ENCODE data around the gene MYF5. TPM values are rescaled to one million over a fixed set of nuclear protein-coding genes. Genes with fewer than 3 reads are reported as not detected.
"Not testable (repeated sequence)": the region's sequence is repeated elsewhere in the genome, so short reads cannot be mapped to it uniquely, and the experiment has no call there.

MYF5 gene
- not detected in 2 replicates for total RNA-seq

- intact Hi-C loops (cut with micrococcal nuclease), result no loop called here
Measured at GRCh38 chr12:80716696-80717469, at the start of gene MYF5. Gene MYF5 (plus strand): TSS chr12:80716912. CDS start chr12:80717064, 152 bp downstream.

DNA sequence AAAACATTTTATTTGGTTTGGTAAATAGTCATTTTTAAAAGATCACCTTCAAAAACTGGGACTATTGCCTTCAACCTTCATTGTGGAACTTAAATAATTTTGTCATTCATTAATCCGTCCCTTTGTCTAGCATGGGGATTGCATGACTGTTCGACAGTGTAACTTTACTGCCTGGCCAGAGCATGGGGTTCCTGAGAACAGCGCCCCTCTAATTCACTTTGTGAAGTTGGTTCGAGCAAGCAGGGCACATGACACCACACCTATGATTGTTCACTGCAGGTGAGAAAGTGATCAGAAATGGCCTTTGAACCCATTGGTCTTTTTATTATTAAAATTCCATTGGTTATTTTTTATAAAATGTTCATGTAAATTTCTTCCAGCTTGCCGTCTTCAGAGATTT lies 46.5 kb upstream of the MYF5 start:
- intact Hi-C loops (cut with micrococcal nuclease), result no loop called here

GRCh38 chr12:80676042-80676636 lies 40.6 kb upstream of the MYF5 start:
- intact Hi-C loops (cut with micrococcal nuclease), result not testable (repeated sequence)

- intact Hi-C loops (cut with micrococcal nuclease), result no loop called here
Measured at GRCh38 chr12:80676856-80677255, 39.9 kb upstream of the MYF5 start.

DNA sequence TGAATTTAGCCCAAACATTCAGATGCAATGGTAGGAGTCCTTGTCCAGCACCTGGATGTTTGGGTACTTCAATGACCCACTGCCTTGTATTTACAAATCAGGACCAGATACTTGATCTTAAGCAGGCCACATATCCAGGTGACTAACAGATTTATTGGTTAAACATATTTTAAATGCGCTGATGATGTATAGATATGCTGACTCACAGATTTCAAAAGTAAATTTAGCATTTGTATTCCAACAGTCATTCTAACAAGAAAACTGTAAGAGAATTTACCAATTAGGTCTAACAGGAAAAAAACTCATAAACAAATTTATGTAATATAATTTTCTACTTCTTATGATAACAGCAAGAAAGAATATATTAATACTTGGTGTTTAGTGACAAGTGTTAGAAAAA lies 38.7 kb upstream of the MYF5 start:
- intact Hi-C loops (cut with micrococcal nuclease), result no loop called here

GRCh38 chr12:80679346-80680131 lies 37.2 kb upstream of the MYF5 start:
- intact Hi-C loops (cut with micrococcal nuclease), result no loop called here

DNA sequence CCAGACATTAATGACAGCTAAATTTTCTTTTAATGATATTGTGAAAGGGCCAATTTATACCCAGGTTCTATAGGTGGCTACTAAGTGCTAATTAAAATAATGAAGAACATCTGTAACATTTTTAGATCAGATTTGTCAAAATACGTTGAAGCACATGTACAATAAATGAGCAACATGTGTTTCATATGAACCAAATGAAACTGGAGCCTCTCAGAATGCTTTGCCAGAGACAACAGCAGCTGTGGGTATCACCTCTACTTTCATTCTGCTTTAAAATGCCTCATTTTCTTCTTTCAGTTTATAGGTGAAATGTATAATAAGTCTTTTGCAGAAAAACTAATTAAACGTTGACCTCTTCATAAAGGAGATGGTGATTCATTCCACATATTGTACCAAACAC lies 35.4 kb upstream of the MYF5 start:
- intact Hi-C loops (cut with micrococcal nuclease), result no loop called here

DNA sequence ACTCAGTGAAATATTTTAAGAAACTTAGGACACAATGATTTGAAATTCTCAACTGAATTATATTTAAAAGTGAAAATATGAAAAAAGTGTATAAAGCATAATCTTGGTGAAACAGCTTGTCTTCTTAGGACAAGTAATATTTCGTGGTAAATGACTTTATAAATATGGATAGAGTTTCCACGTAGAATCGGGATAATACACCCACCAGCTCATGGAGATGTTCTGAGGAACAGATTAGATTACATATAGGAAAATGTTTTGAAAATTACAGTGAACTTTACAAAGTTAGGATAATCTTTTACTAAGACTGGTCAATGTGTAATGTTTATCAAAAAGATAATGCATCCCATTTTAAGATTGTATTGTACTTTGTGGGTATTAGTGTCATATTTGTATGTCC lies 34.9 kb upstream of the MYF5 start:
- intact Hi-C loops (cut with micrococcal nuclease), result no loop called here

DNA sequence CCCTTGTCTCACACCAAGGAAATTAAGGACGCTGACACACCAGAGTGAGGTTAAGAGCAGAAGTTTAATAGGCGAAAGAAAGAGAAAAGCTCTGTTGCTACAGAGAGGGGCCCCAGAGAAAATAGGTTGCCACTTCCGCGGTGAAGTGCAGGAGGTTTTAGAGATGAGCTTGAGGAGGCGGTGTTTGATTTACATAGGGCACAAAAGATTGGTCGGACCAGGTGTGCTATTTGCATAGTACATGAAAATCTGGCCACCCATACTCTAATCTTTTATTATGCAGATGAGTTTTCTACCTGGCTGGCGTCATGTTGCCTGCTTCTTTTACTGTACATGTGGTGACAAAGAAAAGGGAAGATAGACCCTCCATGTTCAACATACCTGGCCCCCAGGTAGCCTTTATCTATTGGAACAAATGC lies 32.6 kb upstream of the MYF5 start:
- intact Hi-C loops (cut with micrococcal nuclease), result no loop called here

- intact Hi-C loops (cut with micrococcal nuclease), result loop anchor here (10.0 kb wide), 1 partner anchor 255 kb away; no protein-coding TSS in a partner anchor
Measured at GRCh38 chr12:80690090-80690489, 26.6 kb upstream of the MYF5 start.

DNA sequence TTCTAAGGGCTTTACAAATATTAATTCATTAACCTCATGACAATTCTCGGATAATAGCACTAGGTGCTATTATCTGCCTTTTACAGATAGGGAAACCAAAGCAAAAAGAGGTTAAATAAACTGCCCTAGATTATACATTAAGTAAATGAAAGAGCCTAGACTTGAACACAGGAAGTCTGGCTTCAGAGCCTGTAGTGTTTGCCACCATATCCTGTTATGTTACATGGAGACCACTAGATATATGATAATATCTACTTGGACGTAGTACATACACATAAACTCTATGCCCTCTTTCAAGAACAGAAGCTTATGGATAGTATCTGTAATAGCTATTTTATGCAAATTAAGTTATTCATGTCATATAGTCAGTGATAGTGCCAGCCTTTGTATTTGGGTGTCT lies 26.2 kb upstream of the MYF5 start:
- intact Hi-C loops (cut with micrococcal nuclease), result loop anchor here (10.0 kb wide), 1 partner anchor 254 kb away; no protein-coding TSS in a partner anchor

DNA sequence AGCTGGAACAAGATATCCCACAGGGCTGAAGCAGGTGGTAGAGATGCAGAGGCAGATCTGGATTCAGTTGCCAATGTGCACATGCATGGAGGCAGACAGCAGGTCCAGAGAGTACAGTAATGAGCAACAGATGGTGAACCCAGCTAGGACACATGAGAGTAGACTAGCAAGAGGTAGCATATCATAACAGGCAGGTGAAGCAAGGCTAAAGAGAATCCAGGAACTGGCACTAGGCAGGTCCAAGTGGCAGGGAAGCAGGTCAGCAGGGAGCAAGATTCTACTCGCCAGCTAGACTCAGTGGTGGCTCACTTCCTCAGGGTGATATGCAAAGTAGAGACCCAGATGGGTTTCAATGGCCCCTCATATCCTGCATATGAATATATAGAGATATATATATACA lies 24.6 kb upstream of the MYF5 start:
- intact Hi-C loops (cut with micrococcal nuclease), result loop anchor here (10.0 kb wide), 1 partner anchor 253 kb away; no protein-coding TSS in a partner anchor

DNA sequence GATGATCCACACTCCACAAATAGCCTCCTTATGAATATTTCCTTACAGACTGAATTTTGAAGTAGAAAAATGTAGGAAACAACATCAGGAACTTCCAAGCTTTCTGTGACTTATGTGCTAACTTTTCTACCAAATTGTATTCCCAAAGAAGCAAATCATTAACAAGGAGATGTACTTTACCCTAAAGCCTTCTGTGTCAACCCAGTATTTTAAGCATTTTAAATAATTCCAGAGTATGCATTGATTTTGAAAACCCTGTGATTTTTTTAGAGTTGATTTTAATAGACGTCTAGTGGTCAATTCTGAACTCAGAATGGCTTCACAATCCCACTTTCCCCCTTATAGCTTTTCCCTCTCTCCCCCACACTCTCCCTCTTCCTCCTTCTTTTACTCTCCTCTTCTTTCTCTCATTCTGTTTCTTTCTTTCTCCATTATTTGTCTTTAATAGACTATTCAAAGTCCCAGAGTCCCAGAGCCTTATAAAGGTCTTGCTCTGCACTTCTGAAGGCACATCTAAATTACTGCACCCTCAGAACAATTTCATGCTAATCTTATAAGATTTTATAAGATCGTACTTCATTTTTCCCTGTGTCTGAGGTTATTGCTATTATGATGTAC lies 19.3 kb upstream of the MYF5 start:
- intact Hi-C loops (cut with micrococcal nuclease), result loop anchor here (10.0 kb wide), 1 partner anchor 247 kb away; no protein-coding TSS in a partner anchor

GRCh38 chr12:80698256-80698655 lies 18.5 kb upstream of the MYF5 start:
- intact Hi-C loops (cut with micrococcal nuclease), result loop anchor here (10.0 kb wide), 1 partner anchor 247 kb away; no protein-coding TSS in a partner anchor

DNA sequence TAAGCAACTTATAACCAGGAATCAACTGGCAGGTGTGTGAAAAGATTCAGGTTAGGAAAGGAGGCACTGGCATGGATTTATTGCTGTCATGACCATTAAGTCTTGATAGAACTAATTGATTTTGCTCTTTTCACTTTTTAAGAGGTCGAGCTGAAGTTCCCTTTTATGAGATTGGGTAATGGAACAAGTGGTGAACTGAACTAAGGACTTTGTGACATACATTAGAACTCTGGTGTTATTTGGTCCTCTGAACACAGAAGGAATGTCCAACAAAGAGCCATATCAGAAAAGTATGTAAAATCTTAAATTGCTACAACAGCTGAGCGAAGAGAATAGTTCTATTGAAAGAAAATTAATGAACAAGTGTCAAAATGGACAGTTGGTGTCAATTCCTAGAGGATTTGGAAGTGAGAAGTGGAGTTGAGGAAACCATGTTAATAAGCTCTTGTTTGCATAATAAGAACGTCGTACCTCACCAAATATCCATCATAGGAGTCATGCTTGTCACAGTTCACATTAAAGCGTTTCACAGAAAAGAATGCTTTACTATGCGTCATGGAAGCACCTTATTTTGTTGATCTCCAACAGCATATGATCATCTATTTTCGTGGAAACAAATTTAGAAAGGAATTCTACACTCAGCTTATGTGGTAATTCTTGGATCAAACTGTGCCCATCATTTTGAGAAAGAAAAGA lies 17.7 kb upstream of the MYF5 start:
- intact Hi-C loops (cut with micrococcal nuclease), result loop anchor here (10.0 kb wide), 1 partner anchor 246 kb away; no protein-coding TSS in a partner anchor

DNA sequence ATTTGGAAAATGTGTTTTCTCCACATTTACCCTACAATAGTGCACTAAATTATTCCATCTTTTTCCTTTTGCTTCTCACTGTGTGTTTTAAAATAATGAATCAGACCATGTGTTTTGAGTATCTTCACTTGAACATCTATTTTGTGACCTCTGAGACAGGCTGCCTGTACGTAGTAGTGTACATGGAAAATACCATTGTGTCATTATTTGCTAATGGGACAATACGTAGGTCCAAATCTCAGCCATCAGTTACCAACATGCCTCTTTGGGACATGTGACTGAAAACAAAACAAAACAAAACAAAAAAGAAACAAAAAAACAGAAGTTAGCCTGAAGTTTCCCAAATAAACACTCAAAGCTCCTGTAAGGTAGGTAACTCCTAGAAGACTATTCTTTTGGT lies 16.4 kb upstream of the MYF5 start:
- intact Hi-C loops (cut with micrococcal nuclease), result no loop called here

DNA sequence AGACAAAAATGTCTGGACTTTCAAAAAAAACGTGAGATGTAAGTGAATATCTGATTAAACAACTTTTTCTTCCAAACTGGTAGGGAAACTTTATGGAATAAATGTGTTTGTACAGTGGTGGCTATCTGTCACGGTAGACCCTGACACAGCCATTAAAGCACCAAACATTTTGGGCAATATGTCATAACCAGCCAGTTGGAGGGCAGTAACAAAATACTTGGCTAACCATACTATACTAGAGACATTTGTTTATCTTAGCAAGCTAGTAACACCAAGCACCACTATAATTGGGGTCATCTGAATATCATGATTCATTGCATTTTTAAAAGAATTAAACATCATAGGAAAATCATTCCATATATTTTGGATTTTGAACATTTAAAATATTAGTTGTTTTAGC lies 15.3 kb upstream of the MYF5 start:
- intact Hi-C loops (cut with micrococcal nuclease), result no loop called here

DNA sequence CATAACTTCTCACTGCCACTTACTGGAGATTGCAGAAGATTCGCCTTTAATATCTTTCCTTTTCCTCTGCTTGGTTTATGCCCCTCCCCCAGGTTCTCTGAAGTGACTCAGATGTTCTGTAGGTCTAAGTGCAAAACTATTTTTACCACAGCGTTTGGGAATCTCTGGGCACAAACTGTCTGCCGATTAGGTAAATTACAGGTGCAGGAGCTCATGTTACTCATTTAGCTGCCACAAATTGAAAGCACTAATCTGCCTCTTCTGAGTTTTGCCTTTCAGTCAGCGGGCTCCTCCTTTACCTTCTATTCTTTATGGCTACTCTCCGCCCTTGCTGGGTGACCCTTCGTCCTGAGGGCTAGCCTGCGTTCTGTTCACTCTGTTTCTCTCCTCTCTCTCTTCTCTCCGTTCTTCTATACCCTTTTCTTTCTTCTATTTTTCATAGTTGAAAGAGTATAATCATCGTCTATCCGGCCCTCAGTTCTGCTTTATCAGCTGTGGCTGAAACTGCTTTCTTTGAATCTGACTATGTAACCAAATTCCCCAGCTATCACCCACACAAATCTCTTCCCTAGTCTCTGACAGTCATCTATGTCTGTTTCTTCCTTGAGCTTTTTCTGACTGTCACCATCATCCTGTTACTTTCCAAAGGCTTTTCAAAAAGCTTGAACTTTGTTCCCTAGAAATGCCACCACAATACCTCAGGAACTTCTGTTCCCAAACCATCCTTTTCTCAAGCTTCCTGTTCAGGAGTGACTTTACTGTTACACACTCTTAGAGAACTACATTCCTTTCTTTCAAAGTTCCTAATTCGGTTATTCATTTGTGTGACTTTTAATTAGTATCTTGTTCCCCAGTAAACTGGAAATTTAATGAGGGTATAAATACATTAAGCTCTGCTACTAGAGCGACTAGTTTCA lies 13.6 kb upstream of the MYF5 start:
- intact Hi-C loops (cut with micrococcal nuclease), result no loop called here

DNA sequence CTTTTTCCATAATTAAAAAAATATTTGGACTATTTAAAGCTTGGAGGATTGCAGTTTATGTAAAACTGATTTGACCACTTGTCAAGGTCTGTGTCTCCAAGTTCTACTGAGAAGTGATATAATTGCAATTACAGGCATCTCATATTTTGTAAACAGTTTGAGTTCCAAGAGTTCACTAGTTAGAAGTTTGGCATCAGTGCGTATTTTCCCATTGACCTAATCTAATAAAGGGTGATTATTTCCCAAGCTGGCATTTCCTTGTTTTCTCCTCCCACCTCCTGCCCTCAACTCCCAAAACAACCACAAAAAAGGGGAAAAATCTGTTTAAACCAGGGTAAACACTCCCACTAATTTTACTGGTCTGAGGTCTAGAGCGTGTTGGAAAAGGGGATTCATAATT lies 12.3 kb upstream of the MYF5 start:
- intact Hi-C loops (cut with micrococcal nuclease), result no loop called here

Measured in T-helper 1 cell treated with Interleukin-12 subunit alpha and Interleukin-12 subunit beta and Interleukin-4 antibody, amounts not matched to agents 30 ng/mL and 1 ng/mL, for 36 hours (primary cell).